ENCODE measurements around the gene ORC4. TPM values are rescaled to one million over a fixed set of nuclear protein-coding genes. Genes with fewer than 3 reads are reported as not detected.
"Not testable (repeated sequence)": the region's sequence is repeated elsewhere in the genome, so short reads cannot be mapped to it uniquely, and the experiment has no call there.

ORC4 gene
- polyA plus RNA-seq, 1 experiment: 12.7 TPM

DNA sequence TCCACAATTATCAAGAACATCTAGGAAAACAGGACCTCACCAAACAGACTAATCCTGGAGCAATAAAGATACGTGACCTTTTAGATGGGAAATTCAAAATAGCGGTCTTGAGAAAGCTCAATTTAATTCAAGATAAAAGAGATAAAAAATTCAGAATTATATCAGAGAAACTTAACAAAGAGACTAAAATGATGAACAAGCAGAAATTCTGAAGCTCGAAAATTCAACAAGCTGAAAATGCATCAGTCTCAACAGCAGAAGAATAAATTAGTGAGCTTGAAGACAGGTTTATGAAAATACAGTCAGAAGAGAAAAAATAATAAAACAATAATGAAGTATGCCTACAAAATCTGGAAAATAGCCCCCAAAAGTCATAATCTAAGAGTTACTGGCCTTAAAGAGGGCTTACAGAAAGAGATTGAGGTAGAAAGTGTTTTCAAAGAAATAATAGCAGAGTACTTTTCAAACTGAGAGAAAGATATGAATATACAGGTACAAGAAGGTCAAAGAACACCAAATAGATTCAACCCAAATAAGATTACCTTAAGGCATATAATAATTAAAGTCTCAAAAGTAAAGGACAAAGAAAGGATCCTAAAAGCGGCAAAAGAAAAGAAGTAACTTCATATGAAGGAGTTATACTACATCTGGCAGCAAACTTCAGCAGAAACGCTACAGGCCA, 13.2 kb downstream of the ORC4 start:
- no peaks in the 10 kb centered on the region for H3K36me3 ChIP-seq (ENCODE audit: control insufficient read depth, insufficient read depth, low read length)
- DNase-seq (ENCODE audit: low read depth): no peak
- no peak overlapping the region for H3K4me3 ChIP-seq (ENCODE audit: low read depth, low read length)
- no peaks in the 10 kb centered on the region for H3K27me3 ChIP-seq (ENCODE audit: control insufficient read depth, insufficient read depth, low read length)
- TF ChIP-seq, protein P1, sequence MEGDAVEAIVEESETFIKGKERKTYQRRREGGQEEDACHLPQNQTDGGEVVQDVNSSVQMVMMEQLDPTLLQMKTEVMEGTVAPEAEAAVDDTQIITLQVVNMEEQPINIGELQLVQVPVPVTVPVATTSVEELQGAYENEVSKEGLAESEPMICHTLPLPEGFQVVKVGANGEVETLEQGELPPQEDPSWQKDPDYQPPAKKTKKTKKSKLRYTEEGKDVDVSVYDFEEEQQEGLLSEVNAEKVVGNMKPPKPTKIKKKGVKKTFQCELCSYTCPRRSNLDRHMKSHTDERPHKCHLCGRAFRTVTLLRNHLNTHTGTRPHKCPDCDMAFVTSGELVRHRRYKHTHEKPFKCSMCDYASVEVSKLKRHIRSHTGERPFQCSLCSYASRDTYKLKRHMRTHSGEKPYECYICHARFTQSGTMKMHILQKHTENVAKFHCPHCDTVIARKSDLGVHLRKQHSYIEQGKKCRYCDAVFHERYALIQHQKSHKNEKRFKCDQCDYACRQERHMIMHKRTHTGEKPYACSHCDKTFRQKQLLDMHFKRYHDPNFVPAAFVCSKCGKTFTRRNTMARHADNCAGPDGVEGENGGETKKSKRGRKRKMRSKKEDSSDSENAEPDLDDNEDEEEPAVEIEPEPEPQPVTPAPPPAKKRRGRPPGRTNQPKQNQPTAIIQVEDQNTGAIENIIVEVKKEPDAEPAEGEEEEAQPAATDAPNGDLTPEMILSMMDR (IDR thresholded peaks at IDR 0.05; ENCODE audit: insufficient read depth, low read depth, low read length): no peak
- ChIA-PET POLR2A (no interaction called here), CTCF (no interaction called here)

GRCh38 chr2:148006249-148007007, 14.1 kb downstream of the ORC4 start:
- TF ChIP-seq, protein P1 (IDR thresholded peaks at IDR 0.05; ENCODE audit: insufficient read depth, low read depth, low read length): no peak
- ChIA-PET POLR2A (no interaction called here), CTCF (no interaction called here)
- no peak for DNase-seq (ENCODE audit: low read depth)
- Histone ChIP-seq H3K36me3 (ENCODE audit: control insufficient read depth, insufficient read depth, low read length) (no peaks in the 10 kb centered on the region), H3K4me3 (ENCODE audit: low read depth, low read length) (no peak overlapping the region), H3K27me3 (ENCODE audit: control insufficient read depth, insufficient read depth, low read length) (no peaks in the 10 kb centered on the region)

- H3K36me3 ChIP-seq (ENCODE audit: control insufficient read depth, insufficient read depth, low read length); POLR2A ChIA-PET; DNase-seq (ENCODE audit: low read depth); CTCF ChIA-PET; H3K4me3 ChIP-seq (ENCODE audit: low read depth, low read length); H3K27me3 ChIP-seq (ENCODE audit: control insufficient read depth, insufficient read depth, low read length): not testable (repeated sequence)
Observed at GRCh38 chr2:148002420-148002819, 18.1 kb downstream of the ORC4 start.

DNA sequence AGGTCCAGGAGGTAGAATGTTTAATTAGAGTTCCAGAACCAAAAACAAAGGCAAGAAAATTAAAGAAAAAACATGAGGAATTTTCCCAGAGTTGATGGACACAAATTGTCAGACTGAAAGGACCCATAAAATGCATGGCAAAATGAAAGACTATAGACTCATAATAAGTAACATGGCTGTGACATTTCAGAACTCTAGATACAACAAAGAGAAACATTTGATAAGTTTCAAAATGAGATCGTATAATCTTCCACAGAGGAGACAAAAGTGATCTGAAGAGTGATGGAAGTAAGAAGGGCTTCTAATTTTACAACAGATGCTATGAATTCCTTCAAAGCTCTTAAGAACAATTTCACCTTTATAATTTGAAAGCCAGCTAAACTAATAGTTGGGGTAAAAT, 20.4 kb downstream of the ORC4 start:
- POLR2A ChIA-PET: no interaction called here
- TF ChIP-seq, protein P1 (IDR thresholded peaks at IDR 0.05; ENCODE audit: insufficient read depth, low read depth, low read length): no peak
- no peaks in the 10 kb centered on the region for H3K36me3 ChIP-seq (ENCODE audit: control insufficient read depth, insufficient read depth, low read length)
- DNase-seq (ENCODE audit: low read depth): no peak
- H3K27me3 ChIP-seq (ENCODE audit: control insufficient read depth, insufficient read depth, low read length): no peaks in the 10 kb centered on the region
- CTCF ChIA-PET: interaction anchor here (0.6 to 3.0 kb wide), 3 partner anchors 11 to 788 kb away, joined by 3 to 16 read pairs (median 6); no protein-coding TSS in a partner anchor
- H3K4me3 ChIP-seq (ENCODE audit: low read depth, low read length): no peak overlapping the region

DNA sequence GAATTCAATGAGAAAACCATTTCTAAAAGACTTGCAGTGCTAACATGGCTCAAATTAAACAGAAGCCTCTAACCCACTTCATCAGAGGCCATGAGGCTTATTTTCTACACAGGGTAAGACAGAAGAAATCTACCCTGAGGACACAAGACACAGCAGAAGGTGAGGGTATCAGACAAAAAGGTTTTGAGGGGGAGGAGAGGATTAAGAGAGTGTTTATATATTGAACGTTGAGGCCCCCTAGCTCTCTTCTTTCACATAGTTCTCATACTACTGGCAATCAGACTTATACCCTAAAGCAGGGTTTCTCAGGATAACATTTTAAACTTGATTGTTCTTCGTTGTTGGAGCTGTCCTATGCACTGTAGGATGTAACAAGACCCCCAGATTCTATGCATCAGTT, 21.4 kb downstream of the ORC4 start:
- POLR2A ChIA-PET: no interaction called here
- CTCF ChIA-PET: interaction anchor here (0.6 to 3.0 kb wide), 5 partner anchors 10 to 991 kb away, joined by 3 to 16 read pairs (median 3); no protein-coding TSS in a partner anchor
- H3K36me3 ChIP-seq (ENCODE audit: control insufficient read depth, insufficient read depth, low read length): no peaks in the 10 kb centered on the region
- H3K27me3 ChIP-seq (ENCODE audit: control insufficient read depth, insufficient read depth, low read length): no peaks in the 10 kb centered on the region
- TF ChIP-seq, protein P1 (IDR thresholded peaks at IDR 0.05; ENCODE audit: insufficient read depth, low read depth, low read length): no peak
- no peak overlapping the region for H3K4me3 ChIP-seq (ENCODE audit: low read depth, low read length)
- DNase-seq (ENCODE audit: low read depth): no peak

Measured in BJ (cell line).